Right ventricle myocardium inferior (tissue), 1 donor: ENCODE data around the gene EIF5. TPM values are rescaled to one million over a fixed set of nuclear protein-coding genes. Genes with fewer than 3 reads are reported as not detected.

ENCODE experiments used
- ATAC-seq: fragments of 200-7000 bp; cut with Tn5 transposase; one replicate; pipeline ENCODE4 v1.9.1; 2020; ENCODE audit warnings: mild to moderate bottlenecking, moderate library complexity
- DNase-seq: peaks from one replicate; pipeline ENCODE4 v3.0.0; 2021; ENCODE audit errors: missing footprints
- intact Hi-C: fragments of 100-400 bp; cut with DNase I; formaldehyde crosslinking; loops from one replicate; pipeline ENCODE4 v1.11.0; 2022
- total RNA-seq: library from RNA; stranded (reverse); fragmentation: NEBNext Ultra II Directional; extraction: Animal tissue kit (Norgen Biotek cat#: 25700); gene quantifications from one replicate; pipeline ENCODE4 v1.2.1, GENCODE V29; 2021
- donor health status: DM: no; HTN: yes; CAD: no; lungs with severe emphysema.

The EIF5 gene
- total RNA-seq, 1 donor from 2014 or later, result 252 TPM

GRCh38 chr14:103304706-103305105 is 29.3 kb upstream of the EIF5 start:
- intact Hi-C loops, result no loop called here
- ATAC-seq (no peak), DNase-seq (no peak)

GRCh38 chr14:103308717-103309616 is 25.1 kb upstream of the EIF5 start:
- peak; percentile 22 for DNase-seq
- intact Hi-C loops, result no loop called here
- no peak for ATAC-seq

- DNase-seq (no peak), ATAC-seq (no peak)
- intact Hi-C loops, result no loop called here
These were observed 23.4 kb upstream of the EIF5 start for GRCh38 chr14:103310576-103311095.

- ATAC-seq, result no peak
- peak; percentile 40 for DNase-seq
These were observed 22.7 kb upstream of the EIF5 start for GRCh38 chr14:103311171-103311997.

GRCh38 chr14:103312006-103312635 is 21.9 kb upstream of the EIF5 start:
- ATAC-seq, result no peak
- intact Hi-C loops, result no loop called here
- DNase-seq, result peak; percentile 55

More at GRCh38 chr14:103311171-103311997, 22.7 kb upstream of the EIF5 start:
- intact Hi-C loops, result no loop called here

- DNase-seq (no peak), ATAC-seq (no peak)
- intact Hi-C loops, result no loop called here
These were observed 20.3 kb upstream of the EIF5 start for GRCh38 chr14:103313704-103314103.

- intact Hi-C loops, result no loop called here
- peak; percentile 39 for DNase-seq
- ATAC-seq, result peak; percentile 20
These were observed 19.4 kb upstream of the EIF5 start for GRCh38 chr14:103314496-103315277.

GRCh38 chr14:103315351-103315911 is 18.6 kb upstream of the EIF5 start:
- ATAC-seq (peak; percentile 78), DNase-seq (peak; percentile 71)
- intact Hi-C loops, result no loop called here

- ATAC-seq, result no peak
- no peak for DNase-seq
- intact Hi-C loops, result no loop called here
These were observed 18.1 kb upstream of the EIF5 start for GRCh38 chr14:103315941-103316340.

GRCh38 chr14:103316721-103317121 is 17.3 kb upstream of the EIF5 start:
- no peak for DNase-seq
- no peak for ATAC-seq
- intact Hi-C loops, result no loop called here

- ATAC-seq (no peak), DNase-seq (no peak)
- intact Hi-C loops, result no loop called here
These were observed 16.8 kb upstream of the EIF5 start for GRCh38 chr14:103317251-103317650.

GRCh38 chr14:103317976-103318580 is 16.0 kb upstream of the EIF5 start:
- no peak for DNase-seq
- ATAC-seq, result no peak
- intact Hi-C loops, result no loop called here

- no peak for ATAC-seq
- no peak for DNase-seq
- intact Hi-C loops, result no loop called here
These were observed 15.2 kb upstream of the EIF5 start for GRCh38 chr14:103318750-103319419.

GRCh38 chr14:103319422-103319821 is 14.6 kb upstream of the EIF5 start:
- ATAC-seq, result no peak

GRCh38 chr14:103326078-103326477 is 8.0 kb upstream of the EIF5 start:
- ATAC-seq, result no peak

More at GRCh38 chr14:103319422-103319821, 14.6 kb upstream of the EIF5 start:
- no peak for DNase-seq
- intact Hi-C loops, result no loop called here

GRCh38 chr14:103328941-103329340 is 5.1 kb upstream of the EIF5 start:
- DNase-seq, result no peak
- intact Hi-C loops, result no loop called here
- ATAC-seq, result no peak

More at GRCh38 chr14:103326078-103326477, 8.0 kb upstream of the EIF5 start:
- no peak for DNase-seq
- intact Hi-C loops, result no loop called here
